Lung (tissue), 12 donors: ENCODE data around the gene KDM4C. TPM values are rescaled to one million over a fixed set of nuclear protein-coding genes. Genes with fewer than 3 reads are reported as not detected.

ENCODE experiments used
- ATAC-seq: fragments of 200-7000 bp; cut with Tn5 transposase; one replicate; pipeline ENCODE4 v1.9.1; 2020; ENCODE audit warnings: moderate number of reproducible peaks; ENCODE audit not compliant: insufficient read depth, low FRiP score
- DNase-seq, 3 donors: peaks; one replicate each; pipeline ENCODE4 v3.0.0-alpha.2; 2013 to 2017
- H3K27ac ChIP-seq, 2 donors: one replicate each; pipeline ENCODE4 v1.5.1; 2013; ENCODE audit warnings: mild to moderate bottlenecking in 2 of 2, moderate library complexity in 2 of 2, control low read depth in 1 of 2, inconsistent platforms in 1 of 2, low read depth in 1 of 2, low read length in 1 of 2
- H3K27me3 ChIP-seq, 3 donors: one replicate each; pipeline ENCODE4 v1.5.1; 2013; ENCODE audit warnings: low read length in 2 of 3; ENCODE audit not compliant: control insufficient read depth in 3 of 3, insufficient read depth in 3 of 3
- H3K36me3 ChIP-seq, 4 donors: one replicate each; pipeline ENCODE4 v1.5.1; 2013; ENCODE audit warnings: low read length in 4 of 4, mild to moderate bottlenecking in 1 of 4, moderate library complexity in 1 of 4; ENCODE audit not compliant: control insufficient read depth in 4 of 4, insufficient read depth in 4 of 4
- H3K4me1 ChIP-seq, 5 donors: one replicate each; pipeline ENCODE4 v1.5.1; 2013; ENCODE audit warnings: low read length in 5 of 5, mild to moderate bottlenecking in 2 of 5, moderate library complexity in 1 of 5; ENCODE audit not compliant: control insufficient read depth in 5 of 5, insufficient read depth in 5 of 5
- H3K4me3 ChIP-seq: one replicate; pipeline ENCODE4 v1.5.1; 2013; ENCODE audit warnings: mild to moderate bottlenecking, control low read depth, moderate library complexity
- H3K9ac ChIP-seq, 2 donors: one replicate each; pipeline ENCODE4 v1.5.1; 2013; ENCODE audit warnings: low read length in 2 of 2, control low read depth in 1 of 2; ENCODE audit not compliant: insufficient read depth in 1 of 2
- H3K9me3 ChIP-seq, 4 donors: one replicate each; pipeline ENCODE4 v1.5.1; 2013; ENCODE audit warnings: low read length in 3 of 4, mild to moderate bottlenecking in 1 of 4, moderate library complexity in 1 of 4; ENCODE audit not compliant: control insufficient read depth in 4 of 4, insufficient read depth in 3 of 4
- WGBS, 2 donors: extraction: QIAGEN DNeasy Blood & Tissue Kit; methylation state at CpG; one replicate each; pipeline ENCODE4 v1.1.7; 2013; 5-methylcytosine and 5-hydroxymethylcytosine counted together
- polyA plus RNA-seq, 2 donors: library from polyadenylated mRNA; stranded (reverse); fragments of 200-250 nt; gene quantifications; one replicate each; pipeline ENCODE4 v1.2.1, GENCODE V29; 2013
- total RNA-seq, 2 donors: library from RNA; depleted of rRNA in 1 of 2; stranded (reverse); fragments of >200 nt in 1 of 2; gene quantifications; one replicate each; pipeline ENCODE4 v1.2.1, GENCODE V29; 2014 to 2021
- TF ChIP-seq, protein P1 (sequence below): IDR thresholded peaks from 2 replicates; pipeline ENCODE4 v1.5.1; 2012; ENCODE audit warnings: mild to moderate bottlenecking; ENCODE audit errors: control extremely low read depth, extremely low read depth
- donor health status: control.
- donor health status: control.
- donor health status: Bipolar disorder and iron deficiency.
- donor health status: healthy.
- donor health status: DM: yes; HTN: yes; CAD: no.

KDM4C gene
- total and polyA plus RNA-seq, 4 donors: 7.1 to 78.5 (median 25.0) TPM

DNA sequence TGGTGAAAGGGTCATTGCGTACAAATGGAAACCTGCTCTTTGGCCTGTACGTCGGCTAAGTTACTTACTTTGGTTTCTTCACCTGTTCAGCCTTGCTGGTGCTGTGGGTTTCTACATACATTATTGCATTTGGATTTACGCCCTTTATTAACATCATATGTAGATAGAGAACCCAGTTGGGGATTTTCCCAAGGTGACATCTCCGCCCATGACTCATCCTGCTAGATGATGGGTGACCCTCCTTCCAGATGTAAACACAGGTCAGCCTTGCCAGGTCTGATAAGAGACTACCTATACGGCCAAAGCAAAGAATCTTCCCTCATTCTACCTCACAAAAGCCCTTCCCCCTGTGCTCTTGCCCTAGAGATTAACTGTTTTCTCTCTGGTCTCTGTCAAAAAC is 360.9 kb downstream of the KDM4C start:
- H3K27me3 ChIP-seq: no peaks in the 10 kb centered on the region
- no peak overlapping the region for H3K27ac ChIP-seq
- TF ChIP-seq, protein P1, sequence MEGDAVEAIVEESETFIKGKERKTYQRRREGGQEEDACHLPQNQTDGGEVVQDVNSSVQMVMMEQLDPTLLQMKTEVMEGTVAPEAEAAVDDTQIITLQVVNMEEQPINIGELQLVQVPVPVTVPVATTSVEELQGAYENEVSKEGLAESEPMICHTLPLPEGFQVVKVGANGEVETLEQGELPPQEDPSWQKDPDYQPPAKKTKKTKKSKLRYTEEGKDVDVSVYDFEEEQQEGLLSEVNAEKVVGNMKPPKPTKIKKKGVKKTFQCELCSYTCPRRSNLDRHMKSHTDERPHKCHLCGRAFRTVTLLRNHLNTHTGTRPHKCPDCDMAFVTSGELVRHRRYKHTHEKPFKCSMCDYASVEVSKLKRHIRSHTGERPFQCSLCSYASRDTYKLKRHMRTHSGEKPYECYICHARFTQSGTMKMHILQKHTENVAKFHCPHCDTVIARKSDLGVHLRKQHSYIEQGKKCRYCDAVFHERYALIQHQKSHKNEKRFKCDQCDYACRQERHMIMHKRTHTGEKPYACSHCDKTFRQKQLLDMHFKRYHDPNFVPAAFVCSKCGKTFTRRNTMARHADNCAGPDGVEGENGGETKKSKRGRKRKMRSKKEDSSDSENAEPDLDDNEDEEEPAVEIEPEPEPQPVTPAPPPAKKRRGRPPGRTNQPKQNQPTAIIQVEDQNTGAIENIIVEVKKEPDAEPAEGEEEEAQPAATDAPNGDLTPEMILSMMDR: no peak
- peaks cover 0 to 1% (median 0%) of the 10 kb centered on the region in 4 donors for H3K36me3 ChIP-seq
- no peaks in the 10 kb centered on the region for H3K9me3 ChIP-seq
- 94% methylated on average over 6 of the region's 6 CpGs for WGBS, 2 donors
- DNase-seq (no peak), ATAC-seq (no peak)
- no peak overlapping the region for H3K9ac ChIP-seq
- peaks cover 0 to 4% (median 0%) of the 10 kb centered on the region in 5 donors for H3K4me1 ChIP-seq
- H3K4me3 ChIP-seq: no peak overlapping the region

DNA sequence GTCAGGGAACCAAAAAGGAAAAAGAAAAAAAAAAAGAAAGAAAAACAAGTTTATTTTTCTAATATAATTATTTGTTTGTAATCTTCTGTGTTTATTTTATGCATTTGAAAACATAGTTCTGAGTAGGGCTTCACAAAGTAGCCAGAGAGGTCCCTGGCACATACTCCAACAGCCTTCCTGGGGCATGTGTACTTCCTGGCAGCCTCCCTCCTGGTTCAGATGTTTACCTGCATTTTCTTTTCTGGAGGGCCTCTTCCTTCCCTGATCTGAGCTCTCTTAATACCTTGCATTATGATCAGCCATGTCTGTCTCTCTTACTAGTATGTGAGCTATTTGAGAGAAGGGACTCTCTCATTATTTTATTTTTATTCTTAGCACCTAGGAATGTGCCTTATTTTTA is 361.8 kb downstream of the KDM4C start:
- no peak overlapping the region for H3K9ac ChIP-seq
- H3K36me3 ChIP-seq: peaks cover 0 to 2% (median 0%) of the 10 kb centered on the region in 4 donors
- no peak overlapping the region for H3K4me3 ChIP-seq
- no peak for DNase-seq
- ATAC-seq: no peak
- no peaks in the 10 kb centered on the region for H3K9me3 ChIP-seq
- TF ChIP-seq, protein P1: no peak
- H3K27me3 ChIP-seq: no peaks in the 10 kb centered on the region
- H3K27ac ChIP-seq: no peak overlapping the region
- H3K4me1 ChIP-seq: peaks cover 0 to 4% (median 0%) of the 10 kb centered on the region in 5 donors

DNA sequence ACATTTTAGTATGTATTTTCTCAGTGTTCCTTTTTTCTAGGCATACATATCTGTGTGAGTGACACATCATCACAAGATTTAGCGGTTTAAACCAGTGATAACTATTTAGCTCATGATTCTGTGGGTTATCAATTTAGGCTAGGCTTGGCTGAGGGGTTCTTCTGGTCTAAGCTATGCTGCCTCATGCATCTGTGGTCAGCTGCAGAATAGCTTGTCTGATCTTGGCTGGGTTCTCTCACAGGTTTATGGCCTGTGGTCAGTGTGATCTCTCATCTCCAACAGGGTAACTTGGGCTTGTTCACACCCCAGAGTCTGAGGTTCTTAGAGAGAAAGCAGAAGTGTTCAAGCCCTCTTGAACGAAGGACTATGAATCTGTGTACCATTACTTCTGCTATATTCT is 363.3 kb downstream of the KDM4C start:
- Histone ChIP-seq H3K4me3 (no peak overlapping the region), H3K27me3 (no peaks in the 10 kb centered on the region), H3K9ac (no peak overlapping the region), H3K4me1 (peaks cover 0 to 2% (median 0%) of the 10 kb centered on the region in 5 donors), H3K27ac (no peak overlapping the region), H3K36me3 (peaks cover 0 to 2% (median under 1%) of the 10 kb centered on the region in 4 donors), H3K9me3 (no peaks in the 10 kb centered on the region)
- no peak for ATAC-seq
- TF ChIP-seq, protein P1: no peak
- no peak for DNase-seq
- 85 to 89% methylated on average over 2 of the region's 2 CpGs for WGBS, 2 donors

DNA sequence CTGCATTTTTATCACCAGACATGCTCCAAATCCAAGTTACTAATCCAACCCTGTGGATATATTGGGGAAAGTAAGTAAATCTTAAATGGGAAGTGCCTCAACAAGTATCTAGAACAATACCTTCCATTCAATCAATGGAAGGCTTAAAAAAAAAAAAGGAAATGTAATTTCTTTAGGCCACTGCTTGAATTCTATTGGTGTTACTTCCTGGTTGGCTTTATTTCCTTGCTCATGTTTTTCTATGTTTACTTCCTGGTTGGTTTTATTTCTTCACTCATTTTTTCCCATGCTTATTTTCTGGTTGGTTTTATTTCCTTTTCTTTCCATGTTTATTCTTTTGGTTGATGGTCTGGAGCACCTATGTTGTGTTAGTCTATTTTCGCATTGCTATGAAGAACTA is 363.9 kb downstream of the KDM4C start:
- Histone ChIP-seq H3K36me3 (peaks cover 0 to 2% (median under 1%) of the 10 kb centered on the region in 4 donors), H3K4me1 (peaks cover 0 to 2% (median 0%) of the 10 kb centered on the region in 5 donors), H3K27me3 (no peaks in the 10 kb centered on the region), H3K27ac (no peak overlapping the region), H3K9ac (no peak overlapping the region), H3K4me3 (no peak overlapping the region), H3K9me3 (no peaks in the 10 kb centered on the region)
- 99 to 100% methylated on average over 1 of the region's 1 CpG for WGBS, 2 donors
- no peak for DNase-seq
- TF ChIP-seq, protein P1: no peak
- no peak for ATAC-seq
